Panc1 (cell line): Measurements from ENCODE around the gene TRIO.

ENCODE experiments used
- POLR2AphosphoS5 ChIP-seq: IDR thresholded peaks from 2 replicates; pipeline ENCODE4 v1.6.1; 2012; ENCODE audit warnings: mild to moderate bottlenecking, low read depth, low read length, moderate library complexity
- SIN3A ChIP-seq: IDR thresholded peaks from 2 replicates; pipeline ENCODE4 v1.6.1; 2012; ENCODE audit warnings: low read depth, mild to moderate bottlenecking, low read length, moderate library complexity, borderline replicate concordance; ENCODE audit not compliant: insufficient read depth
- TCF7L2 ChIP-seq: IDR thresholded peaks from 2 replicates; pipeline ENCODE4 v1.6.1; 2011; ENCODE audit warnings: mild to moderate bottlenecking, low read depth, low read length, inconsistent platforms
- TF ChIP-seq, protein P1 (sequence below): fragments of 450-650 bp; IDR thresholded peaks from 2 replicates; pipeline ENCODE4 v1.5.1; 2017; ENCODE audit warnings: mild to moderate bottlenecking
- TF ChIP-seq, protein P2 (sequence below), 2 experiments: IDR thresholded peaks; 2 replicates each; pipeline ENCODE4 v1.6.1; 2011 to 2012; ENCODE audit warnings: low read depth in 2 of 2, control low read depth in 1 of 2, low read length in 1 of 2, mild to moderate bottlenecking in 1 of 2, moderate library complexity in 1 of 2; ENCODE audit not compliant: insufficient read depth in 1 of 2

DNA sequence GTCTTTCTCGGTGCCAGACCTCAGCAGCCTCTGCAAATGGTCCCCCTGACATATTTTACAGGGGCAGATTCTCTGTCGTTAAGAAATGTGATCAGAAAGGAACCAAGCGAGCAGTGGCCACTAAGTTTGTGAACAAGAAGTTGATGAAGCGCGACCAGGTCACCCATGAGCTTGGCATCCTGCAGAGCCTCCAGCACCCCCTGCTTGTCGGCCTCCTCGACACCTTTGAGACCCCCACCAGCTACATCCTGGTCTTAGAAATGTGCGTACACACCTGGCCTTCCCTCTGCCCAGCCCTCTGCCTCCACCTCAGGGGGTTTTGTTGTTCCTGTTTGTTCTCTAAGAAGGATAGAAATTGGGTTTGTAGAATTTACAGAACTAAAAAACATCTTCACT is 361.2 kb downstream of the TRIO start:
- TF ChIP-seq, protein P1, sequence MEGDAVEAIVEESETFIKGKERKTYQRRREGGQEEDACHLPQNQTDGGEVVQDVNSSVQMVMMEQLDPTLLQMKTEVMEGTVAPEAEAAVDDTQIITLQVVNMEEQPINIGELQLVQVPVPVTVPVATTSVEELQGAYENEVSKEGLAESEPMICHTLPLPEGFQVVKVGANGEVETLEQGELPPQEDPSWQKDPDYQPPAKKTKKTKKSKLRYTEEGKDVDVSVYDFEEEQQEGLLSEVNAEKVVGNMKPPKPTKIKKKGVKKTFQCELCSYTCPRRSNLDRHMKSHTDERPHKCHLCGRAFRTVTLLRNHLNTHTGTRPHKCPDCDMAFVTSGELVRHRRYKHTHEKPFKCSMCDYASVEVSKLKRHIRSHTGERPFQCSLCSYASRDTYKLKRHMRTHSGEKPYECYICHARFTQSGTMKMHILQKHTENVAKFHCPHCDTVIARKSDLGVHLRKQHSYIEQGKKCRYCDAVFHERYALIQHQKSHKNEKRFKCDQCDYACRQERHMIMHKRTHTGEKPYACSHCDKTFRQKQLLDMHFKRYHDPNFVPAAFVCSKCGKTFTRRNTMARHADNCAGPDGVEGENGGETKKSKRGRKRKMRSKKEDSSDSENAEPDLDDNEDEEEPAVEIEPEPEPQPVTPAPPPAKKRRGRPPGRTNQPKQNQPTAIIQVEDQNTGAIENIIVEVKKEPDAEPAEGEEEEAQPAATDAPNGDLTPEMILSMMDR, result no peak
- TF ChIP-seq POLR2AphosphoS5 (no peak), SIN3A (no peak), TCF7L2 (no peak)
- TF ChIP-seq, protein P2, sequence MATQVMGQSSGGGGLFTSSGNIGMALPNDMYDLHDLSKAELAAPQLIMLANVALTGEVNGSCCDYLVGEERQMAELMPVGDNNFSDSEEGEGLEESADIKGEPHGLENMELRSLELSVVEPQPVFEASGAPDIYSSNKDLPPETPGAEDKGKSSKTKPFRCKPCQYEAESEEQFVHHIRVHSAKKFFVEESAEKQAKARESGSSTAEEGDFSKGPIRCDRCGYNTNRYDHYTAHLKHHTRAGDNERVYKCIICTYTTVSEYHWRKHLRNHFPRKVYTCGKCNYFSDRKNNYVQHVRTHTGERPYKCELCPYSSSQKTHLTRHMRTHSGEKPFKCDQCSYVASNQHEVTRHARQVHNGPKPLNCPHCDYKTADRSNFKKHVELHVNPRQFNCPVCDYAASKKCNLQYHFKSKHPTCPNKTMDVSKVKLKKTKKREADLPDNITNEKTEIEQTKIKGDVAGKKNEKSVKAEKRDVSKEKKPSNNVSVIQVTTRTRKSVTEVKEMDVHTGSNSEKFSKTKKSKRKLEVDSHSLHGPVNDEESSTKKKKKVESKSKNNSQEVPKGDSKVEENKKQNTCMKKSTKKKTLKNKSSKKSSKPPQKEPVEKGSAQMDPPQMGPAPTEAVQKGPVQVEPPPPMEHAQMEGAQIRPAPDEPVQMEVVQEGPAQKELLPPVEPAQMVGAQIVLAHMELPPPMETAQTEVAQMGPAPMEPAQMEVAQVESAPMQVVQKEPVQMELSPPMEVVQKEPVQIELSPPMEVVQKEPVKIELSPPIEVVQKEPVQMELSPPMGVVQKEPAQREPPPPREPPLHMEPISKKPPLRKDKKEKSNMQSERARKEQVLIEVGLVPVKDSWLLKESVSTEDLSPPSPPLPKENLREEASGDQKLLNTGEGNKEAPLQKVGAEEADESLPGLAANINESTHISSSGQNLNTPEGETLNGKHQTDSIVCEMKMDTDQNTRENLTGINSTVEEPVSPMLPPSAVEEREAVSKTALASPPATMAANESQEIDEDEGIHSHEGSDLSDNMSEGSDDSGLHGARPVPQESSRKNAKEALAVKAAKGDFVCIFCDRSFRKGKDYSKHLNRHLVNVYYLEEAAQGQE (IDR thresholded peaks at IDR 0.05; ENCODE audit: insufficient read depth in 1 of 2, low read depth in 2 of 2, low read length in 1 of 2), result no peak
